Measurements from ENCODE around the gene SGCD. TPM values are rescaled to one million over a fixed set of nuclear protein-coding genes. Genes with fewer than 3 reads are reported as not detected.

SGCD gene
- total and polyA plus RNA-seq, 11 donors = 17.4 to 150 (median 76.9) TPM

DNA sequence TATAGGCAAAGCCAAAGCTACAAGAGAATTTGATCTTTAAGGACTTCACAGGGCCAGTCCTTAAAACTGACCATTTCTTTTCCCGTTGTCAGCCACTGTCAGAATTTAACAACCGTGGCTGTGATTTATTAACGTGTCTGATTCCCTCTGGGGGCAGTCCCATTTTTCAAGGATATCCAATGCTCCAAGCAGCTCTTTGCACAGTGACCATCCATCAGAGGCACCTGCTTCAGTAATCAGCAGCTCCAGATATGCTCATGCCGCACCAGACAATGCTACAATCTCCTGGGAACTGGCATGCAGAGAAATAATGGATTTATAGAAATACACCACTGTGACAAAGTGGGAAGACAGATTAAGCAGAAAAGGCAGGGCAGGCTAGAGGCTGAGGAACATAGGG, 359.8 kb downstream of the SGCD start:
- no peak for DNase-seq
- 11 to 27% (median 23%) methylated on average over 4 of the region's 4 CpGs for WGBS, 4 donors
- Histone ChIP-seq H3K36me3 (no peaks in the 10 kb centered on the region), H3K4me1 (peaks cover 0 to 47% (median 10%) of the 10 kb centered on the region in 12 donors), H3K27me3 (no peaks in the 10 kb centered on the region), H3K4me3 (no peak overlapping the region), H3K9me3 (no peaks in the 10 kb centered on the region), H3K27ac (peak overlapping the region in 10 of 12 donors; percentile 8 to 83 (median 69))
- TF ChIP-seq, protein P1, sequence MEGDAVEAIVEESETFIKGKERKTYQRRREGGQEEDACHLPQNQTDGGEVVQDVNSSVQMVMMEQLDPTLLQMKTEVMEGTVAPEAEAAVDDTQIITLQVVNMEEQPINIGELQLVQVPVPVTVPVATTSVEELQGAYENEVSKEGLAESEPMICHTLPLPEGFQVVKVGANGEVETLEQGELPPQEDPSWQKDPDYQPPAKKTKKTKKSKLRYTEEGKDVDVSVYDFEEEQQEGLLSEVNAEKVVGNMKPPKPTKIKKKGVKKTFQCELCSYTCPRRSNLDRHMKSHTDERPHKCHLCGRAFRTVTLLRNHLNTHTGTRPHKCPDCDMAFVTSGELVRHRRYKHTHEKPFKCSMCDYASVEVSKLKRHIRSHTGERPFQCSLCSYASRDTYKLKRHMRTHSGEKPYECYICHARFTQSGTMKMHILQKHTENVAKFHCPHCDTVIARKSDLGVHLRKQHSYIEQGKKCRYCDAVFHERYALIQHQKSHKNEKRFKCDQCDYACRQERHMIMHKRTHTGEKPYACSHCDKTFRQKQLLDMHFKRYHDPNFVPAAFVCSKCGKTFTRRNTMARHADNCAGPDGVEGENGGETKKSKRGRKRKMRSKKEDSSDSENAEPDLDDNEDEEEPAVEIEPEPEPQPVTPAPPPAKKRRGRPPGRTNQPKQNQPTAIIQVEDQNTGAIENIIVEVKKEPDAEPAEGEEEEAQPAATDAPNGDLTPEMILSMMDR (IDR thresholded peaks at IDR 0.05) = no peak
- no peak for TF ChIP-seq POLR2A (IDR thresholded peaks at IDR 0.05)
- ATAC-seq = peak in 3 of 4 donors; percentile 43 to 57 (median 50)
- intact Hi-C loops (cut with DNase I) = loop anchor here in 5 of 10 donors (5.0 to 10.0 kb wide), 3 partner anchors 71 to 102 kb away; no protein-coding TSS in a partner anchor

DNA sequence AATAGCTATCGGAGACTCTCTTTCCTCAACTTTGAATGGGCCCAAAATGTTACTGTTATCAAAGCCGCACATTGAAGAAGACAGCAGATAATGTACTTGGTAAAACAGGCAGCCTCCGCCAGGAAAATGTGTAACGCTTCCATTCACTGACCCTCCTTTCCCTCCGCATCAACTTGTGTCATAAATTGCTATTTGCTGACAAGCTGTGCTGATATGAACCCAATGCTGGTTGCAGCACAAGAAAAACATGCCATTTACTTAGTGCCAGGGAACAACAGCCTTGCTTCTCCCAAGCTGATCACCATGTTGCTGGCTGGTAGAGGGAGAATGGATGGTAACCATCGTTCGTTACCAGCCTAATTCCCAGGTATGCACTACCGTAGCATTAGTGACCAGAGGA, 360.6 kb downstream of the SGCD start:
- Histone ChIP-seq H3K27me3 (no peaks in the 10 kb centered on the region), H3K4me3 (no peak overlapping the region), H3K36me3 (no peaks in the 10 kb centered on the region), H3K27ac (peak overlapping the region in 10 of 12 donors; percentile 21 to 83 (median 69)), H3K9me3 (no peaks in the 10 kb centered on the region), H3K4me1 (peaks cover 0 to 47% (median 8%) of the 10 kb centered on the region in 12 donors)
- WGBS, 4 donors = 31 to 38% (median 37%) methylated on average over 8 of the region's 8 CpGs
- TF ChIP-seq, protein P1 (IDR thresholded peaks at IDR 0.05) = no peak
- no peak for TF ChIP-seq POLR2A (IDR thresholded peaks at IDR 0.05)
- intact Hi-C loops (cut with DNase I) = loop anchor here in 5 of 10 donors (5.0 to 10.0 kb wide), 3 partner anchors 70 to 103 kb away; no protein-coding TSS in a partner anchor
- DNase-seq = peak in 4 of 5 donors; percentile 15 to 33 (median 24)
- ATAC-seq = peak; percentile 78 to 84 (median 82)

GRCh38 chr5:156691572-156691971, 364.6 kb downstream of the SGCD start:
- TF ChIP-seq, protein P1 (IDR thresholded peaks at IDR 0.05) = no peak
- no peak for TF ChIP-seq POLR2A (IDR thresholded peaks at IDR 0.05)
- Histone ChIP-seq H3K27ac (no peak overlapping the region), H3K27me3 (no peaks in the 10 kb centered on the region), H3K4me3 (no peak overlapping the region), H3K9me3 (no peaks in the 10 kb centered on the region), H3K4me1 (peaks cover 0 to 37% (median 5%) of the 10 kb centered on the region in 12 donors), H3K36me3 (no peaks in the 10 kb centered on the region)
- DNase-seq (no peak), ATAC-seq (no peak)
- intact Hi-C loops (cut with DNase I) = no loop called here
- 80 to 94% (median 88%) methylated on average over 2 of the region's 2 CpGs for WGBS, 4 donors

- DNase-seq (no peak), ATAC-seq (no peak)
- no peak overlapping the region for H3K27ac ChIP-seq
- no peaks in the 10 kb centered on the region for H3K9me3 ChIP-seq
- H3K27me3 ChIP-seq = no peaks in the 10 kb centered on the region
- intact Hi-C loops (cut with DNase I) = no loop called here
- H3K4me3 ChIP-seq = no peak overlapping the region
- no peak for TF ChIP-seq POLR2A (IDR thresholded peaks at IDR 0.05)
- TF ChIP-seq, protein P1 (IDR thresholded peaks at IDR 0.05) = no peak
- H3K36me3 ChIP-seq = no peaks in the 10 kb centered on the region
- H3K4me1 ChIP-seq = peaks cover 0 to 27% (median 5%) of the 10 kb centered on the region in 12 donors
- WGBS, 4 donors = 68 to 77% (median 71%) methylated on average over 1 of the region's 1 CpG
These were observed 366.1 kb downstream of the SGCD start for GRCh38 chr5:156693113-156693512.

All from heart left ventricle (tissue), 16 donors.